DND-41 (cell line): Measurements from ENCODE around the gene DNTT.

ENCODE experiments used
- EZH2 ChIP-seq: IDR thresholded peaks from 3 replicates; pipeline ENCODE4 v1.6.1; 2012; ENCODE audit warnings: borderline replicate concordance, low read depth, mild to moderate bottlenecking, moderate library complexity, low read length, inconsistent platforms; ENCODE audit not compliant: severe bottlenecking
- TF ChIP-seq, protein P1 (sequence below): IDR thresholded peaks from 2 replicates; pipeline ENCODE4 v1.5.1; 2012; ENCODE audit warnings: borderline replicate concordance, low read length, moderate library complexity, mild to moderate bottlenecking; ENCODE audit not compliant: poor library complexity, severe bottlenecking; ENCODE audit errors: extremely low read depth

DNA sequence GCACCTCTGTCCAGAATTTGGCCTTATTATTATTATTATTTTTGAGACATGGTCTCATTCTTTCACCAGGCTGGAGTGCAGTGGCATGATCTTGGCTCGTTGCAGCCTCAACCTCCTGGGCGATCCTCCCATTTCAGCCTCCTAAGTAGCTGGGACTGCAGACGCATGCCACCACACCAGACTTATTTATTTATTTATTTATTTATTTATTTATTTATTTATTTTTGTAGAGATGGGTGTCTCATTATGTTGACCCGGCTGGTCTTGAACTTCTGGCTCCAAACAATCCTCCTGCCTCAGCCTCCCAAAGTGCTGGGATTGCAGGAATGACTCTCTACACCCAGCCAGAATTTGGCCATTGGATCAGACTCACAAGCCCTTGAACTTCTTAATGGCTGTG is 39.3 kb upstream of the DNTT start:
- TF ChIP-seq, protein P1, sequence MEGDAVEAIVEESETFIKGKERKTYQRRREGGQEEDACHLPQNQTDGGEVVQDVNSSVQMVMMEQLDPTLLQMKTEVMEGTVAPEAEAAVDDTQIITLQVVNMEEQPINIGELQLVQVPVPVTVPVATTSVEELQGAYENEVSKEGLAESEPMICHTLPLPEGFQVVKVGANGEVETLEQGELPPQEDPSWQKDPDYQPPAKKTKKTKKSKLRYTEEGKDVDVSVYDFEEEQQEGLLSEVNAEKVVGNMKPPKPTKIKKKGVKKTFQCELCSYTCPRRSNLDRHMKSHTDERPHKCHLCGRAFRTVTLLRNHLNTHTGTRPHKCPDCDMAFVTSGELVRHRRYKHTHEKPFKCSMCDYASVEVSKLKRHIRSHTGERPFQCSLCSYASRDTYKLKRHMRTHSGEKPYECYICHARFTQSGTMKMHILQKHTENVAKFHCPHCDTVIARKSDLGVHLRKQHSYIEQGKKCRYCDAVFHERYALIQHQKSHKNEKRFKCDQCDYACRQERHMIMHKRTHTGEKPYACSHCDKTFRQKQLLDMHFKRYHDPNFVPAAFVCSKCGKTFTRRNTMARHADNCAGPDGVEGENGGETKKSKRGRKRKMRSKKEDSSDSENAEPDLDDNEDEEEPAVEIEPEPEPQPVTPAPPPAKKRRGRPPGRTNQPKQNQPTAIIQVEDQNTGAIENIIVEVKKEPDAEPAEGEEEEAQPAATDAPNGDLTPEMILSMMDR: no peak
- no peak for TF ChIP-seq EZH2
